Liver (tissue), 9 donors: Measurements from ENCODE around the gene ZNF490. TPM values are rescaled to one million over a fixed set of nuclear protein-coding genes. Genes with fewer than 3 reads are reported as not detected.

Source experiments
- DNase-seq: peaks from one replicate; pipeline ENCODE4 v3.0.0-alpha.2; 2017; ENCODE audit warnings: low spot score
- H3K27ac ChIP-seq, 2 donors: one replicate each; pipeline ENCODE4 v1.7.0; 2013; ENCODE audit warnings: inconsistent platforms in 2 of 2, low read length in 2 of 2, control low read depth in 1 of 2, low read depth in 1 of 2, mild to moderate bottlenecking in 1 of 2
- H3K27me3 ChIP-seq, 4 donors: one replicate each; pipeline versions ENCODE4 v1.6.1 to v1.7.0; 2013; ENCODE audit warnings: low read length in 3 of 4, inconsistent platforms in 1 of 4, mild to moderate bottlenecking in 1 of 4, moderate library complexity in 1 of 4; ENCODE audit not compliant: control insufficient read depth in 4 of 4, insufficient read depth in 4 of 4
- H3K36me3 ChIP-seq, 4 donors: one replicate each; pipeline versions ENCODE4 v1.6.1 to v1.7.0; 2013; ENCODE audit warnings: low read length in 3 of 4, mild to moderate bottlenecking in 3 of 4, low read depth in 1 of 4, moderate library complexity in 1 of 4; ENCODE audit not compliant: control insufficient read depth in 4 of 4, insufficient read depth in 3 of 4
- H3K4me1 ChIP-seq, 4 donors: one replicate each; pipeline versions ENCODE4 v1.6.1 to v1.7.0; 2013; ENCODE audit warnings: low read length in 3 of 4, mild to moderate bottlenecking in 3 of 4, moderate library complexity in 1 of 4; ENCODE audit not compliant: control insufficient read depth in 4 of 4, insufficient read depth in 4 of 4
- H3K4me3 ChIP-seq, 3 donors: one replicate each; pipeline versions ENCODE4 v1.6.1 to v1.7.0; 2013; ENCODE audit warnings: low read length in 3 of 3, control low read depth in 1 of 3, low read depth in 1 of 3, mild to moderate bottlenecking in 1 of 3
- H3K9ac ChIP-seq, 2 donors: one replicate each; pipeline ENCODE4 v1.7.0; 2013; ENCODE audit warnings: low read length in 2 of 2, mild to moderate bottlenecking in 2 of 2, moderate library complexity in 2 of 2, control low read depth in 1 of 2, low read depth in 1 of 2
- H3K9me3 ChIP-seq, 4 donors: one replicate each; pipeline versions ENCODE4 v1.6.1 to v1.7.0; 2013; ENCODE audit warnings: low read length in 3 of 4; ENCODE audit not compliant: control insufficient read depth in 4 of 4
- ATF3 ChIP-seq: IDR thresholded peaks from 2 replicates; pipeline ENCODE4 v1.6.1; 2016; ENCODE audit warnings: antibody characterized with exemption
- CTCF ChIP-seq: fragments of 150-350 bp; IDR thresholded peaks from 2 replicates; pipeline ENCODE4 v1.5.1; 2017; ENCODE audit warnings: improper control_type of control experiment, low read depth, low read length; ENCODE audit not compliant: missing input control
- EGR1 ChIP-seq, 2 donors: IDR thresholded peaks; 2 replicates each; pipeline ENCODE4 v1.6.1; 2016 to 2018; ENCODE audit warnings: antibody characterized with exemption in 2 of 2, low read depth in 2 of 2
- FOXA1 ChIP-seq: IDR thresholded peaks from 2 replicates; pipeline ENCODE4 v1.6.1; 2016; ENCODE audit warnings: antibody characterized with exemption
- FOXA2 ChIP-seq: IDR thresholded peaks from 2 replicates; pipeline ENCODE4 v1.6.1; 2016; ENCODE audit warnings: antibody characterized with exemption
- GABPA ChIP-seq, 2 donors: IDR thresholded peaks in 1 of 2; conservative IDR thresholded peaks in 1 of 2; 2 replicates each; pipeline ENCODE4 v1.6.1; 2016; ENCODE audit warnings: antibody characterized with exemption in 2 of 2, mild to moderate bottlenecking in 1 of 2, moderate library complexity in 1 of 2
- HNF4A ChIP-seq, 2 donors: conservative IDR thresholded peaks; 2 replicates each; pipeline ENCODE4 v1.6.1; 2016; ENCODE audit warnings: antibody characterized with exemption in 2 of 2, mild to moderate bottlenecking in 2 of 2
- HNF4G ChIP-seq: IDR thresholded peaks from 2 replicates; pipeline ENCODE4 v1.6.1; 2016; ENCODE audit warnings: antibody characterized with exemption
- JUND ChIP-seq, 2 donors: IDR thresholded peaks; 2 replicates each; pipeline ENCODE4 v1.6.1; 2016; ENCODE audit warnings: antibody characterized with exemption in 2 of 2
- MAX ChIP-seq: IDR thresholded peaks from 2 replicates; pipeline ENCODE4 v1.6.1; 2016; ENCODE audit warnings: antibody characterized with exemption
- NR2F2 ChIP-seq: IDR thresholded peaks from 2 replicates; pipeline ENCODE4 v1.6.1; 2016; ENCODE audit warnings: antibody characterized with exemption
- RAD21 ChIP-seq, 2 donors: IDR thresholded peaks; 2 replicates each; pipeline ENCODE4 v1.6.1; 2016; ENCODE audit warnings: antibody characterized with exemption in 2 of 2, mild to moderate bottlenecking in 2 of 2
- REST ChIP-seq: IDR thresholded peaks from 2 replicates; pipeline ENCODE4 v1.6.1; 2016; ENCODE audit warnings: antibody characterized with exemption, mild to moderate bottlenecking
- RXRA ChIP-seq, 2 donors: IDR thresholded peaks; 2 replicates each; pipeline ENCODE4 v1.6.1; 2017 to 2018; ENCODE audit warnings: antibody characterized with exemption in 2 of 2, mild to moderate bottlenecking in 1 of 2
- SP1 ChIP-seq: IDR thresholded peaks from 2 replicates; pipeline ENCODE4 v1.6.1; 2018; ENCODE audit warnings: antibody characterized with exemption, mild to moderate bottlenecking
- TAF1 ChIP-seq: conservative IDR thresholded peaks from 2 replicates; pipeline ENCODE4 v1.6.1; 2016; ENCODE audit warnings: antibody characterized with exemption, mild to moderate bottlenecking
- YY1 ChIP-seq: IDR thresholded peaks from 2 replicates; pipeline ENCODE4 v1.6.1; 2016; ENCODE audit warnings: antibody characterized with exemption, mild to moderate bottlenecking
- ZBTB33 ChIP-seq: IDR thresholded peaks from 2 replicates; pipeline ENCODE4 v1.6.1; 2016; ENCODE audit warnings: antibody characterized with exemption
- WGBS: extraction: QIAGEN DNeasy Blood & Tissue Kit; methylation state at CpG from one replicate; pipeline ENCODE4 v1.1.7; 2013; 5-methylcytosine and 5-hydroxymethylcytosine counted together
- polyA plus RNA-seq, 2 donors: library from polyadenylated mRNA; stranded (reverse) in 1 of 2; unstranded in 1 of 2; fragments of 200-250 nt in 1 of 2; fragments of >200 nt in 1 of 2; fragmentation: Nextera tagmentation in 1 of 2; extraction: Ambion mirVana in 1 of 2; gene quantifications; one replicate each; pipeline versions ENCODE4 v1.2.1 to v1.2.3, GENCODE V29; 2013 to 2015
- total RNA-seq, 2 donors: library from RNA; depleted of rRNA; stranded (reverse); fragments of >200 nt; gene quantifications; one replicate each; pipeline ENCODE4 v1.2.3, GENCODE V29; 2014
- donor health status: healthy.
- donor health status: healthy.
- donor health status: healthy.
- donor health status: healthy.
- donor health status: healthy.

The ZNF490 gene
- total and polyA plus RNA-seq, 4 donors = 0.93 to 6.1 (median 2.3) TPM

- peak overlapping the region in 2 of 3 donors; percentile 31 to 37 for H3K4me3 ChIP-seq
- H3K36me3 ChIP-seq = peaks cover 32 to 62% (median 51%) of the 10 kb centered on the region in 4 donors
- H3K9ac ChIP-seq = no peak overlapping the region
- no peak for TF ChIP-seq REST
- TF ChIP-seq JUND (IDR thresholded peaks at IDR 0.05) = no peak
- TF ChIP-seq ATF3 = no peak
- H3K27ac ChIP-seq = no peak overlapping the region
- no peaks in the 10 kb centered on the region for H3K27me3 ChIP-seq
- peaks cover 27 to 35% (median 28%) of the 10 kb centered on the region in 4 donors for H3K9me3 ChIP-seq
- no peak for DNase-seq
- H3K4me1 ChIP-seq = peaks cover 0 to 1% (median 0%) of the 10 kb centered on the region in 4 donors
- 97% methylated on average over 7 of the region's 7 CpGs for WGBS
These were observed 18.6 kb upstream of the ZNF490 start for GRCh38 chr19:12629215-12629614.

- no peak for TF ChIP-seq EGR1 (IDR thresholded peaks at IDR 0.05; ENCODE audit: low read depth in 2 of 2)
- no peak for TF ChIP-seq ZBTB33
- no peak for TF ChIP-seq JUND (IDR thresholded peaks at IDR 0.05)
- TF ChIP-seq TAF1 = no peak
- TF ChIP-seq GABPA (IDR thresholded peaks at IDR 0.05 in 1 of 2, conservative IDR thresholded peaks at IDR 0.05 in 1 of 2) = no peak
- TF ChIP-seq REST = no peak
- TF ChIP-seq MAX = no peak
- no peak for TF ChIP-seq HNF4A (conservative IDR thresholded peaks at IDR 0.05)
- TF ChIP-seq SP1 = no peak
- no peak for TF ChIP-seq NR2F2
- TF ChIP-seq FOXA2 = no peak
- TF ChIP-seq FOXA1 = no peak
- no peak for TF ChIP-seq CTCF
- no peak for TF ChIP-seq HNF4G
- TF ChIP-seq YY1 = no peak
- no peak for TF ChIP-seq RXRA (IDR thresholded peaks at IDR 0.05)
- TF ChIP-seq RAD21 (IDR thresholded peaks at IDR 0.05) = no peak
- TF ChIP-seq ATF3 = no peak
- Histone ChIP-seq H3K9me3 (peaks cover 27 to 35% (median 28%) of the 10 kb centered on the region in 4 donors), H3K9ac (no peak overlapping the region), H3K27ac (no peak overlapping the region), H3K4me3 (peak overlapping the region in 2 of 3 donors; percentile 31 to 42), H3K4me1 (no peaks in the 10 kb centered on the region), H3K36me3 (peaks cover 32 to 68% (median 55%) of the 10 kb centered on the region in 4 donors), H3K27me3 (no peaks in the 10 kb centered on the region)
- no peak for DNase-seq
- WGBS = 98% methylated on average over 17 of the region's 17 CpGs
These were observed 17.7 kb upstream of the ZNF490 start for GRCh38 chr19:12628040-12629022.
